Measurements from ENCODE around the gene RBPJ.

DNA sequence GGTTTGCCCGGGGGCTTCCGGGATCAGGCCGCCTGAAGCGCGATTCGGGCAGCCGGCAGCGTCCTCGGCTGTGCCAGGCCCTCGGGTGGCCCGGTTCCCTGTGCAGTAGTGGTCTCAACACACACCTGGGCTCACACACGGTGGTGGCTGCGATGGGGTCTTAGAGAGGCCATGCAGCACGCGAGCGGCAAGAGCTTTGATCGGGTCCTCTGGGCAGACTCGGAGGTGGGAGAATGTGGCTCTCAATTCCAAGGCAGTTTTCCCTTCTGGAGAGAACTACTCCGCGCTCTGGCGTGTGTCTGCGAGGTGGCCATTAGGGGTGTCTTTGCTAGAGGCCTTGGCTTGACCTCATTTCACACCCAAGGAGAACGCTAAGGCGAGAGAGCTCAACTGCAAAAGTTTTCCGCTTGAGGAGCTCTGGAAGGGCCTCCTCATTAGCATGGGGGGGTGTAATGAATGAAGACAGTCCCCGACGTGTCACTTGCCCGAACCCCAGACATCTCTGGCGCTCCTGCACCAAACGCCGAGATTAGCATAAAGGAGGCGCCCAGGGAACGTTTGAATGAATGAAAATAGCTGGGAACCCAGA, 771 bp upstream of the RBPJ start:
- TF ChIP-seq CTCF (IDR thresholded peaks at IDR 0.05; ENCODE audit: poor library complexity) (no peak), EZH2 (IDR thresholded peaks at IDR 0.05; ENCODE audit: borderline replicate concordance) (no peak), EZH2phosphoT487 (IDR thresholded peaks at IDR 0.05; ENCODE audit: low read depth, severe bottlenecking, unreplicated experiment) (no peak)
